IPS DF 4.7 (cell line): Measurements from ENCODE around the gene ALDH3B1.
A peak's percentile ranks its signal among the peaks of the same experiment; 100 is the strongest.

ENCODE experiments used
- DNase-seq: peaks from one replicate; pipeline ENCODE4 v3.0.0-alpha.2; 2013; ENCODE audit warnings: low spot score; ENCODE audit errors: extremely low read depth

Gene ALDH3B1

GRCh38 chr11:68030318-68031143 lies 20.4 kb downstream of the ALDH3B1 start, which contains the start of gene NDUFS8:
NDUFS8 (plus strand) TSS chr11:68030681; CDS start chr11:68032152, 1,471 bp downstream.
- DNase-seq, result peak; percentile 96

GRCh38 chr11:68031144-68031464 lies 21.0 kb downstream of the ALDH3B1 start:
- no peak for DNase-seq

DNA sequence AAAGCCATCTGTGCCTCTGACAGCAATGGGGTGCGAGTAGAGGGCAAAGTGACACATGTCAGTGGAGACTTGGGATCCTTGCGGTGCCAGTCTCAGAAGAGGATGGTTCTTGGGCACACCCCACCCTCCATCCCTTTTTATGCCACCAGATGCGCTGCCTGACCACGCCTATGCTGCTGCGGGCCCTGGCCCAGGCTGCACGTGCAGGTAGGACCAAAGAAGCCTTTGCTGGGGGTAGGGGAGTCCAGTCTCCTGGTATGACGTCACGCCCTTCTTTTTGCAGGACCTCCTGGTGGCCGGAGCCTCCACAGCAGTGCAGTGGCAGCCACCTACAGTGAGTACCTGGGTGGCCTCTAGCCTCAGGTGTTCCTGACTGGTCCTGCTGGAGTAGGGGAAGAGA lies 21.9 kb downstream of the ALDH3B1 start:
- DNase-seq, result no peak

GRCh38 chr11:68032997-68033707 lies 23.0 kb downstream of the ALDH3B1 start:
- no peak for DNase-seq

DNA sequence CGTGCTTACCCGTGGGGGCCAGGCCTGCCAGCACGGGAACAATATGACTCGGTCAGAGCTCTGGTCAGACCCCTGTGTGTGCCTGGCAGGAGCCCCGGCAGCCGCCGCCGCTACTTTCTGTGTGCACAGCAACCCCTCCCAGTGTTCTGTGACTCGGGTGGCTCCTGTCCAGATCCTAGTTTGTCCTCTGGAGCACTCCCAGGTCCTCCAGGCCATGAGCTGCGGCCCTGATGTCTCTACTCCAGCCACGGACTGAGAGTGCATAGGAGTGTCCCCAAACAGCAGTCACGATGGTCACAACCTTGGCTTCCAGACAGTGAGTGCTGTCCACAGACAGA lies 23.6 kb downstream of the ALDH3B1 start:
- DNase-seq, result no peak

GRCh38 chr11:68035266-68035876 lies 25.2 kb downstream of the ALDH3B1 start:
- DNase-seq, result no peak

DNA sequence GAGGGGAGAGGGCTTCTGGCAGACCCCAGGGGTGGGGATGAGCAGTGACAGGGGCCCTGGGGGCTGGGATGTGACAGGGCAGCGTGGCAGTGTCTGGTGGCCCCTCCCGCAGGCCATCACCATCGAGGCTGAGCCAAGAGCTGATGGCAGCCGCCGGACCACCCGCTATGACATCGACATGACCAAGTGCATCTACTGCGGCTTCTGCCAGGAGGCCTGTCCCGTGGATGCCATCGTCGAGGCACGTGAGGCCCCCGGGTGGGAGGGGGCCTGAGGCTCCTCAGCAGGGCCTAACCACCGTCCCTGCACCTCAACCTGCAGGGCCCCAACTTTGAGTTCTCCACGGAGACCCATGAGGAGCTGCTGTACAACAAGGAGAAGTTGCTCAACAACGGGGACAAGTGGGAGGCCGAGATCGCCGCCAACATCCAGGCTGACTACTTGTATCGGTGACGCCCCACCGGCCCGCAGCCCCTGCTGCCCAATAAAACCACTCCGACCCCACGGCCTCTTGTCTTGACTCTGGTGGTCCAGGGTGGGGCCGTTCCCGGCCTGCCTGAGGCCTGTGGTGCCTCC lies 26.1 kb downstream of the ALDH3B1 start:
- no peak for DNase-seq

DNA sequence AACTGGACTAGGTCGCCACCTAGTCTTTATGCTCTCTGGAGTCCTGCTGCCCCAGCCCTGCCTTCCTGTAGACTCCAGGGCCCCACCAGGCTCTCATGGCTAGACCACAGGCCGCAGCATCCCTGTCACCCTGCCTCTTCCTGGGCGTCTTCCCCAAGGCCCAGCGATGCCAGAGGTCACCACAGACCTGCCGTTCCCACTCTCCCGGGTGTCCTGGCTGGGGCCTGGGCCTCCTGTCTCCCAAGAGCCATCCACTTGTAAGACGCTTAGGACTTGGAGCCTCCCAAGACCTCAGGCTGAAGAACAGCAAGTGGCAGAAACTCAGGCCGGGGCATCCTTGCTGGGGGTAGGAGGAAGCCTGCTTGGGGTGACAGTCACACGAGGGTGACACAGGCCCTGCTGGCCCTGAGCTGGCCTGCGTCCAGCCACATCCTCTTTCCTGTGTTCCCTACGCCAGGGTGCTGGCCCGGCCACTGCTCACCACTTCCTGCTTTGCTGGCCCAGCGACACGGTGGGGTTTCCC lies 26.7 kb downstream of the ALDH3B1 start:
- no peak for DNase-seq

DNA sequence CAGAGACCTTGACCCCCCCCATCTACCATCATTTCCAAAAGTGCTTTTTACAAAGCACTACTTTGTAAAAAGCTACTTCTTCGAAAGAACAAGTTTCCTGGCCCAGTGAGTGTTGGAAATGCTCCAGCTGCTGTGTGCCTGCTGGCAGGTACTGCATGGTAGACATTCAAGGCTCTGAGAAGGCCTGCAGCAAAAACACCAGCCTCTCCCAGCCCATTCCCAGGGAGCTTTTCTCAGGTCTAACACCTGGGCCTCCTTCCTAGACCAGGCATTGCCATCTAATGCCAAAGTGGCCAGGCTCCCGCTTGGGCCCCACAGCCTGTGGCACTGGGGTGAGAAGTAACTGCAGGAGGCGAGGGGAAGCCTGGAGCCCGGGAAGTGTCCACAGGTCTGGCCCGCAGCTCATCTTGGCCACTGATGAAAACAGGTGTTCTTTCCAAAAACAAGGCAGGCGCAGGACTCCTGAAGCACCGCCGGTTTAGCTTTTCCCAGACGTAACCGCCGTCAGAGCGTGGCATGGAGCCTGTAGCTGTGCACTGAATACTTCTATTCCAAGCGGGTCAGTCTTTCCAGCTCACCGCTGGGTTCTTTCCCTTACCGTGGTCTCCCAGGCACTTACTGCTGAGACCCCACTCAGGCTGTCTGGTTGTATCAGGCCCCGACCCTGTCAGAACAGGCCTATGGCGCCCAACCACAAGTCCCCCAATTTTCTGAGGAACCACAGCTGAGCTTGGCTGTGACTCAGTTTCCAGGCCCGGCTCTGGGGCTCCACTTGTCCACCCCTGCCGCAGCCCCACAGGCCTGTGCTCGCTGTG lies 27.5 kb downstream of the ALDH3B1 start:
- DNase-seq, result no peak

GRCh38 chr11:68038226-68038717 lies 28.1 kb downstream of the ALDH3B1 start:
- DNase-seq, result no peak

GRCh38 chr11:68038718-68039525 lies 28.8 kb downstream of the ALDH3B1 start, which contains the start of gene TCIRG1:
TCIRG1 (plus strand) TSS chr11:68039025; CDS start chr11:68041272, 2,247 bp downstream.
- DNase-seq, result peak; percentile 36

- no peak for DNase-seq
These were observed 29.5 kb downstream of the ALDH3B1 start for GRCh38 chr11:68039526-68040086.

DNA sequence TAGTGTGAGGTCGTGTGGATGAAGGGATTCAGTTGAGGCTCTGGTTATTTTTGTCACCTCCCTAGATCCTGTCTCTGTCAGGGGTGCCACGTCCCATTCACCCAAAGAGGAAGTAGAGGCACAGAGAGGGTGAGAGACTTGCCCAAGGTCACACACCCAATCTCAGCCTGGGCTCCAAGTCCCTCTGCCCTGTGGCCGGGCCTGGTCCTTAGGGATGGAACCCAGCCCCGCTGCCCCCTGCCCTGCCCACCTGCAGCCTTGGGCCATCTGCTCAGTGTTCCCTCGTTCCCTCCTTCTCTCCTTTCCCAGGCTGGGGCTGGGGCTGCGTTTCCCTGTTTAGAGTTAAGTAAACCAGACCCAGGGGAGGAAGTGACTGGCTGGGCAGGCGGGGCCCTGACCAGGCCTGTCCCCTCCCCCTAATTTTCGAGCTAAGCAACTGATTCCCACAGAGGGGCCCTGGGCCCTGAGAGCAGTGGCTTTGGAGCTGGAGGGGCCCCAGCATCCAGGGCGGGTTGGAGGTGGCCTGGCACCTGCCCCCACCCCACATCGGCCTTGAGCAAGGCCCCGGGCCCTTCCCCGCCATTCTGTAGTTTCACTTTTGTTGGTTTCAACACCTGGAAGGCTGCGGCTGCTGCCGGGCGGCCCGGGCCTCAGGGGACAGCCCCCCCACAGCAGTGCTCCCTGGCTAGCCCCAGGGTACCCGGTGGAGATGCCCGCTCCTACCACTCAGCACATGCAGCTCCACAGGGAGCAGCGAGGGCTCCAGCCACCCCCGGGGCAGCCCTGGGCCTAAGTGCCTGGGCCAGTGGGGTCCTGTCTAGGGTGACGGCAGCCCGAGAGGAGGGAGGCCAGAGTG lies 30.2 kb downstream of the ALDH3B1 start:
- DNase-seq, result no peak

- no peak for DNase-seq
These were observed 30.9 kb downstream of the ALDH3B1 start for GRCh38 chr11:68040957-68041591.

GRCh38 chr11:68041617-68042218 lies 31.6 kb downstream of the ALDH3B1 start:
- DNase-seq, result no peak

GRCh38 chr11:68042219-68043028 lies 32.3 kb downstream of the ALDH3B1 start:
- no peak for DNase-seq

GRCh38 chr11:68043029-68043348 lies 32.9 kb downstream of the ALDH3B1 start:
- no peak for DNase-seq
